H1 (cell line): ENCODE data around the gene SMARCE1. TPM values are rescaled to one million over a fixed set of nuclear protein-coding genes. Genes with fewer than 3 reads are reported as not detected.

Experiments used
- CTCF ChIA-PET: fragments of 300-600 bp; sonication (Branson Sonifier 250); formaldehyde crosslinking; loops from one replicate; lab custom pipeline; 2021; ENCODE audit not compliant: partially characterized antibody; lab: Charles Lee
- POLR2A ChIA-PET: fragments of 300-600 bp; sonication (Branson Sonifier 250); formaldehyde crosslinking; loops from one replicate; lab custom pipeline; 2021; ENCODE audit warnings: inconsistent platforms; ENCODE audit not compliant: partially characterized antibody; lab: Charles Lee
- DNase-seq, 2 experiments: peaks; one replicate each; pipeline versions ENCODE4 v3.0.0 to v3.0.0-alpha.2; 2010 to 2022; ENCODE audit warnings: low spot score in 2 of 2, low read depth in 1 of 2, mixed read lengths in 1 of 2
- FAIRE-seq: peaks from 2 replicates; lab custom pipeline; 2011; peaks lifted over from hg19 to GRCh38; lab: Jason Lieb, UNC
- H2AFZ ChIP-seq: 2 replicates; pipeline ENCODE4 v1.8.1; 2012; ENCODE audit warnings: low read length, inconsistent platforms
- H2AK5ac ChIP-seq: 2 replicates; pipeline ENCODE4 v1.6.1; 2013; ENCODE audit warnings: low read depth, low read length
- H2BK120ac ChIP-seq: replicated peaks from 2 replicates; pipeline ENCODE3; 2013; ENCODE audit warnings: low read depth, low read length, inconsistent platforms
- H2BK12ac ChIP-seq: 2 replicates; pipeline ENCODE4 v1.6.1; 2013; ENCODE audit warnings: low read depth, low read length
- H2BK15ac ChIP-seq: 2 replicates; pipeline ENCODE4 v1.6.1; 2013; ENCODE audit warnings: low read length
- H2BK20ac ChIP-seq: 2 replicates; pipeline ENCODE4 v1.6.1; 2013; ENCODE audit warnings: low read length
- H2BK5ac ChIP-seq: 2 replicates; pipeline ENCODE4 v1.6.1; 2013; ENCODE audit warnings: low read depth, low read length
- H3K14ac ChIP-seq: 2 replicates; pipeline ENCODE4 v1.6.1; 2013; ENCODE audit warnings: inconsistent platforms; ENCODE audit not compliant: insufficient read length
- H3K18ac ChIP-seq: 2 replicates; pipeline ENCODE4 v1.6.1; 2013; ENCODE audit warnings: low read length; ENCODE audit errors: extremely low read depth
- H3K23ac ChIP-seq: 2 replicates; pipeline ENCODE4 v1.6.1; 2013; ENCODE audit warnings: inconsistent platforms; ENCODE audit not compliant: insufficient read length
- H3K23me2 ChIP-seq: 2 replicates; pipeline ENCODE4 v1.6.1; 2013; ENCODE audit warnings: low read depth, low read length
- H3K27ac ChIP-seq: 2 replicates; pipeline ENCODE4 v1.6.1; 2011; ENCODE audit warnings: low read depth, low read length, inconsistent platforms
- H3K27me3 ChIP-seq, 4 experiments: replicated peaks in 1 of 4; 1 replicate in 1 of 4; 2 replicates in 3 of 4; pipeline versions ENCODE4 v1.6.1 to v1.8.1; 2011 to 2013; ENCODE audit warnings: low read length in 3 of 4, mild to moderate bottlenecking in 3 of 4, inconsistent platforms in 2 of 4, mixed read lengths in 2 of 4, moderate library complexity in 1 of 4; ENCODE audit not compliant: control insufficient read depth in 3 of 4, insufficient read depth in 3 of 4; ENCODE audit errors: extremely low read depth in 1 of 4
- H3K36me3 ChIP-seq, 4 experiments: 2 replicates each; pipeline versions ENCODE4 v1.6.1 to v1.8.1; 2011 to 2013; ENCODE audit warnings: mild to moderate bottlenecking in 4 of 4, low read length in 3 of 4, moderate library complexity in 2 of 4, control low read depth in 1 of 4, inconsistent platforms in 1 of 4; ENCODE audit not compliant: insufficient read depth in 4 of 4, control insufficient read depth in 2 of 4
- H3K4ac ChIP-seq: replicated peaks from 2 replicates; pipeline ENCODE3; 2013; ENCODE audit warnings: low read length, low read depth, mixed read lengths, inconsistent platforms; ENCODE audit not compliant: insufficient read length
- H3K4me1 ChIP-seq, 4 experiments: replicated peaks in 1 of 4; 1 replicate in 1 of 4; 2 replicates in 3 of 4; pipeline versions ENCODE4 v1.6.1 to v1.8.1; 2011 to 2013; ENCODE audit warnings: low read length in 3 of 4, inconsistent platforms in 2 of 4, mixed read lengths in 1 of 4; ENCODE audit not compliant: insufficient read depth in 4 of 4, control insufficient read depth in 3 of 4
- H3K4me2 ChIP-seq, 2 experiments: 2 replicates each; pipeline versions ENCODE4 v1.6.1 to v1.8.1; 2011 to 2013; ENCODE audit warnings: low read depth in 2 of 2, low read length in 2 of 2, control low read depth in 1 of 2, inconsistent platforms in 1 of 2, mild to moderate bottlenecking in 1 of 2; ENCODE audit not compliant: insufficient read depth in 1 of 2
- H3K4me3 ChIP-seq, 4 experiments: fragments of 200-600, 300-600 bp in 1 of 4; sonication (generic), shearing (Covaris generic), sonication (Bioruptor Twin) in 1 of 4; 2 replicates each; pipeline versions ENCODE4 v1.5.1 to v1.8.1; 2011 to 2016; ENCODE audit warnings: low read length in 4 of 4, low read depth in 3 of 4, control low read depth in 2 of 4, inconsistent platforms in 2 of 4, mild to moderate bottlenecking in 2 of 4, mixed read lengths in 1 of 4, moderate library complexity in 1 of 4; ENCODE audit not compliant: insufficient read depth in 2 of 4; ENCODE audit errors: extremely low read depth in 1 of 4
- H3K56ac ChIP-seq: replicated peaks from 2 replicates; pipeline ENCODE3; 2013; ENCODE audit warnings: low read depth, mild to moderate bottlenecking, mixed read lengths, low read length, inconsistent platforms; ENCODE audit not compliant: insufficient read length
- H3K79me1 ChIP-seq: 2 replicates; pipeline ENCODE4 v1.6.1; 2013; ENCODE audit warnings: low read depth, low read length, control low read depth
- H3K79me2 ChIP-seq, 2 experiments: 2 replicates each; pipeline versions ENCODE4 v1.6.1 to v1.8.1; 2012 to 2013; ENCODE audit warnings: low read length in 2 of 2, mild to moderate bottlenecking in 2 of 2, inconsistent platforms in 1 of 2; ENCODE audit not compliant: insufficient read depth in 2 of 2, control insufficient read depth in 1 of 2
- H3K9ac ChIP-seq, 4 experiments: replicated peaks in 1 of 4; 1 replicate in 1 of 4; 2 replicates in 3 of 4; pipeline versions ENCODE4 v1.6.1 to v1.8.1; 2011 to 2013; ENCODE audit warnings: low read depth in 3 of 4, low read length in 3 of 4, control low read depth in 2 of 4, mild to moderate bottlenecking in 2 of 4, moderate library complexity in 2 of 4, inconsistent platforms in 1 of 4; ENCODE audit errors: extremely low read depth in 1 of 4
- H3K9me3 ChIP-seq, 2 experiments: 2 replicates each; pipeline versions ENCODE4 v1.6.1 to v1.8.1; 2012 to 2013; ENCODE audit warnings: mild to moderate bottlenecking in 2 of 2, moderate library complexity in 2 of 2, control low read depth in 1 of 2, inconsistent platforms in 1 of 2, low read depth in 1 of 2, low read length in 1 of 2, mixed read lengths in 1 of 2; ENCODE audit not compliant: insufficient read depth in 2 of 2
- H4K20me1 ChIP-seq, 2 experiments: replicated peaks in 1 of 2; 2 replicates each; pipeline versions ENCODE3 to v1.8.1; 2011 to 2013; ENCODE audit warnings: inconsistent platforms in 2 of 2, low read length in 2 of 2, mild to moderate bottlenecking in 1 of 2; ENCODE audit not compliant: insufficient read depth in 2 of 2, control insufficient read depth in 1 of 2
- H4K5ac ChIP-seq: 2 replicates; pipeline ENCODE4 v1.6.1; 2013; ENCODE audit warnings: low read length, low read depth, mixed read lengths, inconsistent platforms; ENCODE audit not compliant: insufficient read length
- H4K8ac ChIP-seq: 2 replicates; pipeline ENCODE4 v1.8.0; 2013; ENCODE audit warnings: mild to moderate bottlenecking, moderate library complexity, low read length, inconsistent platforms; ENCODE audit not compliant: insufficient read depth; ENCODE audit errors: extremely low read depth
- H4K91ac ChIP-seq: replicated peaks from 2 replicates; pipeline ENCODE3; 2013; ENCODE audit warnings: low read length, mixed read lengths, inconsistent platforms; ENCODE audit not compliant: insufficient read length
- BACH1 ChIP-seq: IDR thresholded peaks from 2 replicates; pipeline ENCODE4 v1.6.1; 2012; ENCODE audit warnings: low read length, improper control_type of control experiment
- CHD1 ChIP-seq: IDR thresholded peaks from 2 replicates; pipeline ENCODE4 v1.6.1; 2012; ENCODE audit warnings: low read depth, low read length, improper control_type of control experiment
- EGR1 ChIP-seq: IDR thresholded peaks from 2 replicates; pipeline ENCODE4 v1.6.1; 2011; ENCODE audit warnings: low read depth, low read length, borderline replicate concordance
- EZH2 ChIP-seq: fragments of 200-600 bp; sonication (generic); IDR thresholded peaks from 2 replicates; pipeline ENCODE4 v1.7.1; 2012; ENCODE audit warnings: low read depth, mild to moderate bottlenecking, moderate library complexity, low read length, inconsistent platforms; ENCODE audit not compliant: severe bottlenecking
- GTF2F1 ChIP-seq: IDR thresholded peaks from 2 replicates; pipeline ENCODE4 v1.6.1; 2012; ENCODE audit warnings: low read depth, low read length, improper control_type of control experiment, borderline replicate concordance
- JUN ChIP-seq: IDR thresholded peaks from 2 replicates; pipeline ENCODE4 v1.6.1; 2011; ENCODE audit warnings: low read depth, mild to moderate bottlenecking, improper control_type of control experiment, low read length
- NRF1 ChIP-seq: IDR thresholded peaks from 2 replicates; pipeline ENCODE4 v1.6.1; 2011; ENCODE audit warnings: mild to moderate bottlenecking, low read depth, low read length, improper control_type of control experiment
- SAP30 ChIP-seq: fragments of 300-600 bp; sonication (generic); IDR thresholded peaks from 2 replicates; pipeline ENCODE4 v1.7.1; 2012; ENCODE audit warnings: low read length, moderate library complexity, mild to moderate bottlenecking, inconsistent platforms; ENCODE audit not compliant: insufficient read depth, insufficient replicate concordance
- YY1 ChIP-seq: IDR thresholded peaks from 2 replicates; pipeline ENCODE4 v1.6.1; 2011; ENCODE audit warnings: low read depth, mild to moderate bottlenecking, low read length
- WGBS, 2 experiments: shearing (Covaris generic) in 1 of 2; methylation state at CpG; one replicate each; pipeline versions ENCODE4 v1.1.6 to v1.1.7; 2013 to 2015; ENCODE audit warnings: low lambda C conversion rate in 2 of 2, mixed read lengths in 2 of 2, inconsistent platforms in 1 of 2, low coverage in 1 of 2, missing lambda C conversion rate in 1 of 2; ENCODE audit not compliant: insufficient replicate concordance in 2 of 2, insufficient coverage in 1 of 2, insufficient read length in 1 of 2; ENCODE audit errors: extremely low coverage in 1 of 2, missing lambda C conversion rate in 1 of 2; 5-methylcytosine and 5-hydroxymethylcytosine counted together
- polyA plus RNA-seq, 7 experiments: library from polyadenylated mRNA; depleted of rRNA in 3 of 7; stranded (reverse) in 5 of 7; unstranded in 2 of 7; fragments of >200 nt in 5 of 7; fragments of 200-250 nt in 2 of 7; gene quantifications; 1 replicate in 5 of 7; 2 replicates in 1 of 7; 4 replicates in 1 of 7; pipeline versions ENCODE4 v1.2.1 to v1.2.3, GENCODE V29; 2011 to 2013; ENCODE audit warnings: missing spikeins in 2 of 7, mixed read lengths in 2 of 7
- total RNA-seq: library from RNA; stranded (reverse); fragmentation: NEBNext Ultra II Directional; extraction: Animal tissue kit (Norgen Biotek cat#: 25700); gene quantifications from 2 replicates; pipeline ENCODE4 v1.2.1, GENCODE V29; 2021
- TF ChIP-seq, protein P1 (sequence below), 3 experiments: IDR thresholded peaks; 1 replicate in 2 of 3; 2 replicates in 1 of 3; pipeline versions ENCODE4 v1.5.1 to v1.6.1; 2011; ENCODE audit warnings: low read length in 3 of 3, mild to moderate bottlenecking in 3 of 3, inconsistent platforms in 2 of 3, low read depth in 1 of 3, moderate library complexity in 1 of 3; ENCODE audit not compliant: insufficient read depth in 1 of 3; ENCODE audit errors: control extremely low read depth in 1 of 3

The SMARCE1 gene
- total and polyA plus RNA-seq, 2 of the 8 experiments (the other 6 are each of a cell fraction or from before 2014, with no cell fraction given), result 30.7 to 131 TPM

DNA sequence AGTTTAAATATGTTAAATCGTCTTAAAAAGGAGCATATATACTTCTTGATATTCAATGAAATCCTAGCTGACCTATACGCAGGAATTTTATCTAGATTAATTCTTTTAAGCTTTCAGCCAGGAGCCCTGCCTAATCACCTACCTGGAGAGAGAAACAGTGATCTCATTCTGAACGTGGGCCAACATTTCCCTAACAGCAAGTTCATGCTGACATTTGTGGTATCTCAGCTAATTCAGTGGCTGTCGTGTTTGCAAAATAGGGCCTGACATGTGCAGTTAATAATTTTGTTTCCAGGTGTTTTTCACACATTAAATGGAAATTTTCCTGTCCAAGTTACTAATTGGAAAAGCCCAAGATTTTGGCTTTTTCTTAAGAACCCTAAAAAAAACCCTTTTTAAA lies 38.6 kb upstream of the SMARCE1 start:
- Histone ChIP-seq H3K27ac (no peak overlapping the region), H3K36me3 (no peaks in the 10 kb centered on the region), H2AK5ac (no peak overlapping the region), H3K23ac (no peak overlapping the region), H2BK5ac (no peak overlapping the region), H2BK15ac (no peak overlapping the region), H2BK20ac (no peak overlapping the region), H3K27me3 (no peaks in the 10 kb centered on the region; a peak in 1 of 7 replicates), H3K9me3 (no peaks in the 10 kb centered on the region), H2BK12ac (no peak overlapping the region), H4K5ac (no peak overlapping the region), H3K4me2 (no peak overlapping the region), H3K14ac (no peak overlapping the region), H3K23me2 (no peaks in the 10 kb centered on the region), H2AFZ (no peak overlapping the region), H2BK120ac (no peak overlapping the region), H3K18ac (no peak overlapping the region), H4K91ac (no peak overlapping the region), H3K4me3 (no peak overlapping the region), H3K9ac (no peak overlapping the region), H3K56ac (no peak overlapping the region), H3K4ac (no peak overlapping the region), H3K79me1 (no peaks in the 10 kb centered on the region), H3K4me1 (no peaks in the 10 kb centered on the region), H4K8ac (no peak overlapping the region), H4K20me1 (no peaks in the 10 kb centered on the region), H3K79me2 (no peaks in the 10 kb centered on the region)
- ChIA-PET CTCF (interaction anchor here (1.0 to 1.1 kb wide), 2 partner anchors 9 to 11 kb away, joined by 3 to 6 read pairs; no protein-coding TSS in a partner anchor), POLR2A (no interaction called here)
- TF ChIP-seq YY1 (no peak), SAP30 (no peak), BACH1 (no peak), NRF1 (no peak), GTF2F1 (no peak), JUN (no peak), CHD1 (no peak), EZH2 (no peak), EGR1 (no peak)
- TF ChIP-seq, protein P1, sequence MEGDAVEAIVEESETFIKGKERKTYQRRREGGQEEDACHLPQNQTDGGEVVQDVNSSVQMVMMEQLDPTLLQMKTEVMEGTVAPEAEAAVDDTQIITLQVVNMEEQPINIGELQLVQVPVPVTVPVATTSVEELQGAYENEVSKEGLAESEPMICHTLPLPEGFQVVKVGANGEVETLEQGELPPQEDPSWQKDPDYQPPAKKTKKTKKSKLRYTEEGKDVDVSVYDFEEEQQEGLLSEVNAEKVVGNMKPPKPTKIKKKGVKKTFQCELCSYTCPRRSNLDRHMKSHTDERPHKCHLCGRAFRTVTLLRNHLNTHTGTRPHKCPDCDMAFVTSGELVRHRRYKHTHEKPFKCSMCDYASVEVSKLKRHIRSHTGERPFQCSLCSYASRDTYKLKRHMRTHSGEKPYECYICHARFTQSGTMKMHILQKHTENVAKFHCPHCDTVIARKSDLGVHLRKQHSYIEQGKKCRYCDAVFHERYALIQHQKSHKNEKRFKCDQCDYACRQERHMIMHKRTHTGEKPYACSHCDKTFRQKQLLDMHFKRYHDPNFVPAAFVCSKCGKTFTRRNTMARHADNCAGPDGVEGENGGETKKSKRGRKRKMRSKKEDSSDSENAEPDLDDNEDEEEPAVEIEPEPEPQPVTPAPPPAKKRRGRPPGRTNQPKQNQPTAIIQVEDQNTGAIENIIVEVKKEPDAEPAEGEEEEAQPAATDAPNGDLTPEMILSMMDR (IDR thresholded peaks at IDR 0.05; ENCODE audit: control extremely low read depth in 1 of 3, insufficient read depth in 1 of 3, low read depth in 1 of 3, low read length in 3 of 3), result no peak
- DNase-seq, result no peak
- 82% methylated on average over 4 of the region's 4 CpGs; no CpG with 5 or more reads in 1 of the 2 experiments for WGBS, 2 experiments
- no peak for FAIRE-seq
